ENCODE results near the gene SEC11C. TPM values are rescaled to one million over a fixed set of nuclear protein-coding genes. Genes with fewer than 3 reads are reported as not detected.

The SEC11C gene
- total RNA-seq, 1 experiment from 2014 or later, result 38.0 TPM

DNA sequence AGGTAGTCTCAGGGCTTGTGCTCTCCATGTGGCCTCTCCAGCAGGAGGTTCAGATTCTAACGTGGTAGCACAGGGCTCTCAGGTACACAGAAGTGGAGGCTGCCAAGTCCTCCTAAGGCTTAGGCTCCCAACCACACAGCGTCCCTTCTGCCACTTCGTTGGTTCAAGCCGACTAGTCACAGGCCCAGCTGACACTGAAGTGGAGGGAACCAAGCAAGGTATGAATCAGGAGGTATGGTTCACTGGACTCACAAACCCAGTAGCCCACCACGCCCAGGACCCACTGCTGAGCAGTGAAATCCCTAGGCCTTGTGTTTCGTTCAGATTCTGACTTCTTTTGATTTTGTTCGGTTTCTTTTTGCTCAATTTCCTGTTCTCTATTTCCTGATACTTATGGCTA is 46.0 kb upstream of the SEC11C start:
- Histone ChIP-seq H3T11ph (ENCODE audit: low read length) (no peak overlapping the region), H2BK15ac (ENCODE audit: low read depth, low read length) (no peak overlapping the region), H3K56ac (ENCODE audit: insufficient read length, low read depth, low read length) (no peak overlapping the region), H2BK120ac (ENCODE audit: low read depth, low read length, poor library complexity, severe bottlenecking) (no peak overlapping the region), H4K20me1 (ENCODE audit: control insufficient read depth, insufficient read depth, insufficient read length) (no peaks in the 10 kb centered on the region), H3K14ac (ENCODE audit: insufficient read depth, low read length) (no peak overlapping the region), H3K79me1 (ENCODE audit: insufficient read depth, low read depth, low read length, poor library complexity, severe bottlenecking) (no peaks in the 10 kb centered on the region), H3K4ac (ENCODE audit: low read depth, low read length) (no peak overlapping the region), H3K23me2 (ENCODE audit: insufficient read length, low read depth, low read length, poor library complexity, severe bottlenecking) (no peaks in the 10 kb centered on the region), H4K5ac (ENCODE audit: insufficient read length, low read depth, low read length) (no peak overlapping the region), H3K27ac (ENCODE audit: insufficient read length, low read depth, low read length) (no peak overlapping the region), H2BK12ac (ENCODE audit: insufficient read length, low read depth, low read length) (no peak overlapping the region), H4K8ac (replicated peaks; ENCODE audit: insufficient read length, low read depth, low read length) (no peak overlapping the region), H4K91ac (ENCODE audit: insufficient read length, low read depth, low read length) (no peak overlapping the region), H2AFZ (ENCODE audit: low read length) (no peak overlapping the region), H3K18ac (ENCODE audit: insufficient read length, low read depth, low read length) (no peak overlapping the region), H3K9me3 (ENCODE audit: control insufficient read depth, low read depth, low read length) (no peaks in the 10 kb centered on the region), H2AK5ac (ENCODE audit: insufficient read length, low read length) (no peak overlapping the region), H3K79me2 (ENCODE audit: insufficient read depth, low read length) (no peaks in the 10 kb centered on the region), H3K4me1 (ENCODE audit: insufficient read depth, low read length) (peaks cover 6% of the 10 kb centered on the region; the same call in 1 of the 2 replicates), H2BK5ac (ENCODE audit: insufficient read length, low read length) (no peak overlapping the region), H3K27me3 (ENCODE audit: insufficient read depth, low read length) (no peaks in the 10 kb centered on the region), H3K9ac (ENCODE audit: extremely low read depth, insufficient read length, low read length) (no peak overlapping the region), H2BK20ac (ENCODE audit: low read depth, low read length, poor library complexity, severe bottlenecking) (no peak overlapping the region), H3K4me2 (ENCODE audit: insufficient read depth, insufficient read length, low read length) (no peak overlapping the region), H3K23ac (ENCODE audit: insufficient read length, low read depth, low read length) (no peak overlapping the region)
- no CpG with 5 or more reads among the region's 7 CpGs for WGBS (ENCODE audit: extremely low coverage, insufficient read length, low lambda C conversion rate)
- H3K27me3 Mint-ChIP-seq (ENCODE audit: low read depth), result peaks cover 5% of the 10 kb centered on the region
- H3K4me1 Mint-ChIP-seq, result peaks cover 19 to 28% of the 10 kb centered on the region in 2 experiments
- TF ChIP-seq, protein P1, sequence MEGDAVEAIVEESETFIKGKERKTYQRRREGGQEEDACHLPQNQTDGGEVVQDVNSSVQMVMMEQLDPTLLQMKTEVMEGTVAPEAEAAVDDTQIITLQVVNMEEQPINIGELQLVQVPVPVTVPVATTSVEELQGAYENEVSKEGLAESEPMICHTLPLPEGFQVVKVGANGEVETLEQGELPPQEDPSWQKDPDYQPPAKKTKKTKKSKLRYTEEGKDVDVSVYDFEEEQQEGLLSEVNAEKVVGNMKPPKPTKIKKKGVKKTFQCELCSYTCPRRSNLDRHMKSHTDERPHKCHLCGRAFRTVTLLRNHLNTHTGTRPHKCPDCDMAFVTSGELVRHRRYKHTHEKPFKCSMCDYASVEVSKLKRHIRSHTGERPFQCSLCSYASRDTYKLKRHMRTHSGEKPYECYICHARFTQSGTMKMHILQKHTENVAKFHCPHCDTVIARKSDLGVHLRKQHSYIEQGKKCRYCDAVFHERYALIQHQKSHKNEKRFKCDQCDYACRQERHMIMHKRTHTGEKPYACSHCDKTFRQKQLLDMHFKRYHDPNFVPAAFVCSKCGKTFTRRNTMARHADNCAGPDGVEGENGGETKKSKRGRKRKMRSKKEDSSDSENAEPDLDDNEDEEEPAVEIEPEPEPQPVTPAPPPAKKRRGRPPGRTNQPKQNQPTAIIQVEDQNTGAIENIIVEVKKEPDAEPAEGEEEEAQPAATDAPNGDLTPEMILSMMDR (conservative IDR thresholded peaks at IDR 0.05), result no peak
- no peak overlapping the region for H3K4me3 Mint-ChIP-seq
- H3K27ac Mint-ChIP-seq, result no peak overlapping the region
- no peak for DNase-seq
- no peaks in the 10 kb centered on the region for H3K36me3 Mint-ChIP-seq (ENCODE audit: insufficient read depth in 1 of 3, low read depth in 3 of 3)
- no peaks in the 10 kb centered on the region for H3K9me3 Mint-ChIP-seq

Data from H9 (cell line).